HuH-7.5 (cell line): Measurements from ENCODE around the gene SMG9.
"Not testable (repeated sequence)": the region's sequence is repeated elsewhere in the genome, so short reads cannot be mapped to it uniquely, and the experiment has no call there.

ENCODE experiments used
- DNase-seq: peaks from one replicate; pipeline ENCODE4 v3.0.0; 2011; ENCODE audit warnings: low spot score

SMG9 gene

GRCh38 chr19:43691755-43692154 lies 63.0 kb downstream of the SMG9 start:
- DNase-seq = no peak

GRCh38 chr19:43690890-43691289 lies 63.9 kb downstream of the SMG9 start:
- no peak for DNase-seq

GRCh38 chr19:43690444-43690843 lies 64.3 kb downstream of the SMG9 start:
- no peak for DNase-seq

- no peak for DNase-seq
These were observed 66.6 kb downstream of the SMG9 start for GRCh38 chr19:43688059-43688701.

GRCh38 chr19:43687660-43687997 lies 67.1 kb downstream of the SMG9 start:
- no peak for DNase-seq

GRCh38 chr19:43684326-43684725 lies 70.4 kb downstream of the SMG9 start:
- DNase-seq = no peak

- DNase-seq = no peak
These were observed 70.9 kb downstream of the SMG9 start for GRCh38 chr19:43683905-43684304.

- no peak for DNase-seq
These were observed 71.7 kb downstream of the SMG9 start for GRCh38 chr19:43682824-43683661.

- DNase-seq = not testable (repeated sequence)
These were observed 72.5 kb downstream of the SMG9 start for GRCh38 chr19:43682269-43682668.

GRCh38 chr19:43681821-43682220 lies 72.9 kb downstream of the SMG9 start:
- DNase-seq = no peak

GRCh38 chr19:43678512-43679261 lies 76.1 kb downstream of the SMG9 start:
- DNase-seq = no peak
